ENCODE measurements around the gene GRM7.

DNA sequence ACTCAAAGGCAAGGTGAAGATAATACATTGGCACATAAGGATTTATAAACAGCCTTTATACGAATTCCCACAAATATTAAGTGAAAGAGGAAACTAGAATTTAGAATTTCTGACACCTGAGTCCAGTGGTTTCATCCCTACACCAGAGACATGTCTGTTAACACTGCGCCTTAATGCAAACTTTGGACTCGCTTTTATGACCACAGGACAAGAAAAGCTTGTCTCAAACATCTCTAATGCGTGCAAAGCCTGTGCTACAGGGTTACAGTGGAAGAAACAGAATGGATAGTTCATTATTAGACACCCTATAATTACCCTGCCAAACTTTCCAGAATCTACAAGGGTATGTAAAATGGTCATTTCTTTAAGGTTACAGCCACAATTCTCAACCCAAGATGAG lies 802.9 kb downstream of the GRM7 start:
- TF ChIP-seq CTCF (conservative IDR thresholded peaks at IDR 0.05; ENCODE audit: low read length) (no peak), EZH2phosphoT487 (IDR thresholded peaks at IDR 0.05; ENCODE audit: borderline replicate concordance, low read depth, low read length) (no peak)
